Ovary (tissue), 9 donors: ENCODE data around the gene GRID2IP. TPM values are rescaled to one million over a fixed set of nuclear protein-coding genes. Genes with fewer than 3 reads are reported as not detected.
"Not testable (repeated sequence)": the region's sequence is repeated elsewhere in the genome, so short reads cannot be mapped to it uniquely, and the experiment has no call there.

Experiments used
- DNase-seq, 5 donors: peaks; one replicate each; pipeline ENCODE4 v3.0.0-alpha.2; 2019 to 2020
- H3K27ac ChIP-seq, 2 donors: fragments of 200-600 bp; one replicate each; pipeline versions ENCODE4 v1.5.1 to v1.8.0; 2019 to 2022
- H3K27me3 ChIP-seq: fragments of 200-600 bp; one replicate; pipeline ENCODE4 v1.8.0; 2022
- H3K36me3 ChIP-seq: fragments of 200-600 bp; sonication (generic); one replicate; pipeline ENCODE4 v1.5.1; 2019
- H3K4me1 ChIP-seq: one replicate; pipeline ENCODE4 v1.8.1; 2013; ENCODE audit warnings: mild to moderate bottlenecking, moderate library complexity; ENCODE audit not compliant: insufficient read depth
- H3K4me3 ChIP-seq: fragments of 200-600 bp; sonication (generic); one replicate; pipeline ENCODE4 v1.5.1; 2017
- H3K9me3 ChIP-seq, 2 donors: fragments of 200-600 bp in 1 of 2; sonication (generic) in 1 of 2; one replicate each; pipeline versions ENCODE4 v1.5.1 to v1.8.1; 2013 to 2019; ENCODE audit warnings: mild to moderate bottlenecking in 1 of 2, moderate library complexity in 1 of 2
- EP300 ChIP-seq: sonication (generic); formaldehyde crosslinking; IDR thresholded peaks from one replicate; pipeline ENCODE4 v1.6.1; 2017; ENCODE audit warnings: antibody characterized with exemption
- POLR2A ChIP-seq: fragments of 450-650 bp; IDR thresholded peaks from one replicate; pipeline ENCODE4 v1.6.1; 2017; ENCODE audit warnings: antibody characterized with exemption, mild to moderate bottlenecking, moderate library complexity
- WGBS, 3 donors: extraction: QIAGEN DNeasy Blood & Tissue Kit in 1 of 3; methylation state at CpG; one replicate each; pipeline versions ENCODE4 v1.1.5 to v1.1.7; 2013 to 2017; 5-methylcytosine and 5-hydroxymethylcytosine counted together
- intact Hi-C, 4 donors: fragments of 100-400 bp; cut with DNase I; formaldehyde crosslinking; loops; one replicate each; pipeline versions ENCODE4 v1.11.0 to v1.15.1; 2022 to 2023
- polyA plus RNA-seq, 2 donors: library from polyadenylated mRNA; stranded (reverse); fragments of 200-250 nt in 1 of 2; fragments of 350-450 nt in 1 of 2; fragmentation: Illumina TruSeq in 1 of 2; extraction: RNeasy Lipid Tissue Mini Kit (QIAGEN cat#74804) in 1 of 2; gene quantifications; one replicate each; pipeline ENCODE4 v1.2.3, GENCODE V29; 2013 to 2014
- total RNA-seq, 7 donors: library from RNA; depleted of rRNA in 2 of 7; stranded (reverse); fragments of >200 nt in 2 of 7; fragmentation: NEBNext Ultra II Directional in 3 of 7; extraction: Animal tissue kit (Norgen Biotek cat#: 25700) in 3 of 7; gene quantifications; one replicate each; pipeline versions ENCODE4 v1.1.0 to v1.2.4, GENCODE V29; 2016 to 2023
- TF ChIP-seq, protein P1 (sequence below), 3 donors: fragments of 450-650 bp in 2 of 3; fragments of 200-600 bp in 1 of 3; IDR thresholded peaks; one replicate each; pipeline versions ENCODE4 v1.5.1 to v1.8.0; 2016 to 2022; ENCODE audit warnings: antibody characterized with exemption in 3 of 3, mild to moderate bottlenecking in 1 of 3
- donor health status: DM: no; HTN: no; CAD: no; lungs with moderate emphysema.
- donor health status: DM: no; HTN: no; CAD: no.
- donor health status: Bipolar disorder and iron deficiency.
- donor health status: DM: yes; HTN: yes; CAD: no.
- donor health status: DM: no; HTN: no; CAD: no.
- donor health status: DM: yes; HTN: yes; CAD: no.

The GRID2IP gene
- total and polyA plus RNA-seq, 9 donors = 0.07 to 0.51 (median 0.39) TPM; not detected in 1

DNA sequence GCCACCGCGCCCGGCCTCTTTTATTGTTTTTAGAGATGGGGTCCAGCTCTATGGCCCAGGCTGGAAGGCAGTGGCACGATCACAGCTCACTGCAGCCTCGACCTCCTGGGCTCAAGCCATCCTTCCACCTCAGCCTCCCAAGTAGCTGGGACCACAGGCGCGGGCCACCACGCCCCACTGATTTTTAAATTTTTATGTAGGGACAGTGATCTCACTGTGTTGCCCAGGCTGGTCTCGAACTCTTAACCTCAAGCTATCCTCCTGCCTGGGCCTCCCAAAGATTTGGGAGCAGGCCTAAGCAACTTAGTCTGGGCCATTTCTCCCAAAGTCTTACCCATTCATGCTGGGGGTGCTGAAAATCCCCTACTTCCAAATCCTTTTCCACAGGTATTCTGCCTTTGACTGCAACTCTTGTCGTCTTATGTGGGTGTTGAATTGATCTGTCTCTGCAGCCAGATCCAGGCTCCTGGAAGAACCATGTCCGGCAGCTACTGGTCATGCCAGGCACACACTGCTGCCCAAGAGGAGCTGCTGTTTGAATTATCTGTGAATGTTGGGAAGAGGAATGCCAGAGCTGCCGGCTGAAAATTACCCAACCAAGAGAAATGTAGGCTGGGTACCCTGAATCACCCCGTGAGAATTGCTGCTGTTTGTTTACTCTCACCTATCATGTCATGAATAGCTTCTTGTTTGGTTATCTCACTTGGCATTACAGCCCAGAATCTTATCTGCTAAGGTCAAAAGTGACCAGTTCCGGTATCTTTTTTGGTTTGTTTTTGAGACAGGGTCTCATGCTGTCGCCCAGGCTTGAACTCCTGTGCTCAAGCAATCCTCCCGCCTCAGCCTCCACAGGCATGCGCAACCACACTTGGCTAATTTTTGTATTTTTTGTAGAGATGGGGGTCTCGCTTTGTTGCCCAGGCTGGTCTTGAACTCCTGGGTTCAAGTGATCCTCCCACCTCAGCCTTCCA, 27.1 kb upstream of the GRID2IP start:
- H3K36me3 ChIP-seq = no peaks in the 10 kb centered on the region
- WGBS, 3 donors = 87 to 89% (median 88%) methylated on average over 18 of the region's 18 CpGs
- H3K9me3 ChIP-seq = no peaks in the 10 kb centered on the region
- H3K27me3 ChIP-seq = no peaks in the 10 kb centered on the region
- H3K27ac ChIP-seq = peak overlapping the region; percentile 80 to 99
- DNase-seq = no peak
- peak overlapping the region; percentile 64 for H3K4me3 ChIP-seq
- H3K4me1 ChIP-seq = peaks cover 5% of the 10 kb centered on the region
- TF ChIP-seq POLR2A = no peak
- TF ChIP-seq, protein P1, sequence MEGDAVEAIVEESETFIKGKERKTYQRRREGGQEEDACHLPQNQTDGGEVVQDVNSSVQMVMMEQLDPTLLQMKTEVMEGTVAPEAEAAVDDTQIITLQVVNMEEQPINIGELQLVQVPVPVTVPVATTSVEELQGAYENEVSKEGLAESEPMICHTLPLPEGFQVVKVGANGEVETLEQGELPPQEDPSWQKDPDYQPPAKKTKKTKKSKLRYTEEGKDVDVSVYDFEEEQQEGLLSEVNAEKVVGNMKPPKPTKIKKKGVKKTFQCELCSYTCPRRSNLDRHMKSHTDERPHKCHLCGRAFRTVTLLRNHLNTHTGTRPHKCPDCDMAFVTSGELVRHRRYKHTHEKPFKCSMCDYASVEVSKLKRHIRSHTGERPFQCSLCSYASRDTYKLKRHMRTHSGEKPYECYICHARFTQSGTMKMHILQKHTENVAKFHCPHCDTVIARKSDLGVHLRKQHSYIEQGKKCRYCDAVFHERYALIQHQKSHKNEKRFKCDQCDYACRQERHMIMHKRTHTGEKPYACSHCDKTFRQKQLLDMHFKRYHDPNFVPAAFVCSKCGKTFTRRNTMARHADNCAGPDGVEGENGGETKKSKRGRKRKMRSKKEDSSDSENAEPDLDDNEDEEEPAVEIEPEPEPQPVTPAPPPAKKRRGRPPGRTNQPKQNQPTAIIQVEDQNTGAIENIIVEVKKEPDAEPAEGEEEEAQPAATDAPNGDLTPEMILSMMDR (IDR thresholded peaks at IDR 0.05) = no peak
- TF ChIP-seq EP300 = no peak
- intact Hi-C loops = no loop called here

DNA sequence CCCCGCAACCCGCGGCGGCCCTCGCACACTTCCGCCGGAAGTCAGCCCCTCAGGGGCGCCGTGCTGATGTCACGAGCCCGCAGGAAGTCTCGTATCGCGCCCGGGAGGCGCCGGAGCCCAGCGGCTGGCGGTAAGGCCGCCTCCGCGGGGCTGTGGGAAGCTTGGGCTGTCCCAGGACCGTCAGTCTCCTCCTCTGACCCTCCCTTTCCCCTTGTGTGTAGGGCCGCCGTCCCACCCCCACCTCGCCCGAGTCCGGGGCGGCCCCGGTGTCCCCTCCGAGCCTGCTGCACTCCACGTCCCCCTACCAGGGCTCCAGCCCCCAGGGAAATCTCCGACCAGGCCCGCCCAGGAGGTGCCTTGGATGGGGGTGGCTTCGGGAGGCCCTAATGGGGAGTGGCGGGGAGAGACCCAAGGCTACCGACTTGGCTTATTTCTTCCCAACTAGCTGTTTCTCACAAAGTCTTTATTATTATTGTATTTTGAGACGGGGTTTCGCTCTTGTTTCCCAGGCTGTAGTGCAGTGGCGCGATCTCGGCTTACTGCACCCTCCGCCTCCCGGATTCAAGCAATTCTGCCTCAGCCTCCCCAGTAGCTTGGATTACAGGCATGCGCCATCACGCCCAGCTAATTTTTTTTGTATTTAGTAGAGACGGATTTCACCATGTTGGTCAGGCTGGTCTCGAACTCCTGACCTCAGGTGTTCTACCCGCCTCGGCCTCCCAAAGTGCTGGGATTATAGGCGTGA, 26.3 kb upstream of the GRID2IP start, which contains the start of gene ZDHHC4:
ZDHHC4 (plus strand) TSS at position 86 of the 745 bp plus-strand sequence. CDS start 3,108 bp downstream, outside the sequence.
- peak within 1 kb of the TSS; percentile 80 to 99 for H3K27ac ChIP-seq
- peak within 1 kb of the TSS; percentile 64 for H3K4me3 ChIP-seq
- peaks cover 5% of the 10 kb centered on the region for H3K4me1 ChIP-seq
- peak; percentile 94 for TF ChIP-seq POLR2A
- TF ChIP-seq EP300 = no peak
- TF ChIP-seq, protein P1 (IDR thresholded peaks at IDR 0.05) = no peak
- H3K9me3 ChIP-seq = no peaks in the 10 kb centered on the region
- 10 to 14% (median 14%) methylated on average over 49 to 51 of the region's 51 CpGs for whole genome bisulfite sequencing, 3 donors
- DNase-seq = peak; percentile 85 to 93 (median 89)
- intact Hi-C loops = no loop called here
- no peaks in the 10 kb centered on the region for H3K36me3 ChIP-seq
- no peaks in the 10 kb centered on the region for H3K27me3 ChIP-seq

DNA sequence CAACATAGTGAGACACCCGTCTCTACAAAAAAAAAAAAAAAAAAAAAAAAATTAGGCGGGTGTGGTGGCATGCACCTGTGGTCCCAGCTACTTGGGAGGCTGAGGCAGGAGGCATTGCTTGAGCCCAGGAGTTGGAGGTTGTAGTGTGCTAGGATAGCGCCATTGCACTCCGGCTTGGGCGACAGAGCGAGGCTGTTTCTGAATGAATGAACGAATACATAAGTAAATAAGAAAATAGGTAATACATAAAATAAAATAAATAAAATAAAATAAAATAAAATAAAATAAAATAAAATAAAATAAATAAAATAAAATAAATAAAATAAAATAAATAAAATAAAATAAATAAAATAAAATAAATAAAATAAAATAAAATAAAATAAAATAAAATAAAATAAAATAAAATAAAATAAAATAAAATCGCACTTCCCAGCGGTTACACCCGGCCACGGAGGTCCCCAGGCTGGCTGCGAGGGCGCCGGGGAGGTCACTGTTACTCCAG, 25.7 kb upstream of the GRID2IP start:
- 5 to 10% (median 7%) methylated on average over 14 of the region's 14 CpGs for WGBS, 3 donors
- Histone ChIP-seq H3K27ac (peak overlapping the region; percentile 80 to 99), H3K4me3 (peak overlapping the region; percentile 64)
- H3K27me3 ChIP-seq, H3K36me3 ChIP-seq, H3K4me1 ChIP-seq, H3K9me3 ChIP-seq, intact Hi-C loops: not testable (repeated sequence)
- DNase-seq = peak in 1 of 5 donors; percentile 35

DNA sequence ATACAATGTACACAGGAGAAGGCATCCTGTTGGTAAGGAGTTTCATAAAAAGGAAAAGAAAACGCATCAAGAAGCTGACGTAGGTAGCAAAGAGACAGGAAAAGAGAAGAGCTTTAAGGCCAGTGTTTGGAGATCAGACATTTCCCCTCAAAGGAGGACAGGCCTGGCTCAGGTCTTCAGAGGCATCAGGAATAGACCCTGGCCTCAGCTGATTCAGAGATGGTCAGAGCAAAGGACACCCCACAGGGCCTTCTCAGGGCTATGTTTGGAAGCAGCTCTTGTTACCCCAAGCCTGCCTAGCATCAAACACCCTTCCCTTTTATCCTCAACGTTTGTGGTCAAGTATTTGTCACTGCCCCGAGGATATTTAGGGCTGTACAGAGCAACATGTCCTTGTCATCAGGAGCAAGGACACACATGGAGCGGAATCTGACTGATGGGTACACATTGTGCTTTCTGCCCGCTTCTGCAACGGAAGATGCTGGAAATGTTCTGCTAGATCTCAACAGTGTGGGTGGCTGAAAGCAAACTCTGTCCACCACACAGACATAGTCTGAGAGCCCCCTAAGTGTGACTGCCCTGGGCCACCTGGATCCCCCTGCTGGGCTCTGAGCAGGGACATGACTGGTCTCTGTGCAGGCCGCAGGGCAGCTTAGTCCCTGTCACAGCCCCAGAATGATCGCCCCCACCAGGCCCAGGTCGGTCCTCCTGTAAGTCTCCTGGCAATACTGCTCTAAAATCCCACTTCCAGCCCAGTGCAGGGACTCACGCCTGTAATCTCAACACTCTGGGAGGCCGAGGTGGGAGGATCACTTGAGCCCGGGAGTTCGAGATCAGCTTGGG, 25.0 kb upstream of the GRID2IP start:
- no peaks in the 10 kb centered on the region for H3K27me3 ChIP-seq
- H3K36me3 ChIP-seq = no peaks in the 10 kb centered on the region
- peaks cover 5% of the 10 kb centered on the region for H3K4me1 ChIP-seq
- H3K27ac ChIP-seq = no peak overlapping the region
- peak in 3 of 5 donors; percentile 19 to 40 (median 40) for DNase-seq
- peak overlapping the region; percentile 64 for H3K4me3 ChIP-seq
- TF ChIP-seq, protein P1 (IDR thresholded peaks at IDR 0.05) = no peak
- TF ChIP-seq POLR2A (no peak), EP300 (no peak)
- WGBS, 3 donors = 48 to 66% (median 57%) methylated on average over 14 of the region's 14 CpGs
- H3K9me3 ChIP-seq = no peaks in the 10 kb centered on the region
- intact Hi-C loops = no loop called here
